Esophagus squamous epithelium (tissue), 4 donors: ENCODE data around the gene DCT.

Experiments used
- POLR2A ChIP-seq, 4 donors: fragments of 450-650 bp; IDR thresholded peaks; one replicate each; pipeline ENCODE4 v1.6.1; 2017; ENCODE audit warnings: antibody characterized with exemption in 4 of 4, mild to moderate bottlenecking in 4 of 4, moderate library complexity in 3 of 4
- TF ChIP-seq, protein P1 (sequence below), 6 experiments: fragments of 450-650 bp in 4 of 6; fragments of 200-600 bp in 2 of 6; sonication (generic) in 2 of 6; IDR thresholded peaks; one replicate each; pipeline ENCODE4 v1.5.1; 2016 to 2019; ENCODE audit warnings: antibody characterized with exemption in 6 of 6, mild to moderate bottlenecking in 4 of 6, moderate library complexity in 4 of 6

DNA sequence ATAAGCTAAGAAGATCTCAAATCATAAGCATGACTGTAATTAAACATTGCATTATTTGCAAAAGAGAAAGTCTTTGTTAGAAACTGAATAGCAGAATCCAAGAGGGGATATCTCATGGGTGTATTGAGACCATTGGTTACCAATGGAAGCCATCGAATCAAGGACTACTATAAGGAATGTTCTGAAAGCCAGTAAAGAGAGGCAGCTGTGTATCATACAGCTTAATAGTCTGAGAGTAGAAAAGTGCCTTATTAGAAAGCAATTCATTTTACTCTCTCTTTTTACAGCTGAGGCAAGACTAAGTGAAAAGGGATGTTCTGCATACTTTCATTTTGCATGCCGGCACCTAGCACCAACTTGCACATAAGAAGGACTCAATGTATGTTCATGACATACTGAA is 7.6 kb upstream of the DCT start:
- TF ChIP-seq POLR2A (IDR thresholded peaks at IDR 0.05): no peak
- TF ChIP-seq, protein P1, sequence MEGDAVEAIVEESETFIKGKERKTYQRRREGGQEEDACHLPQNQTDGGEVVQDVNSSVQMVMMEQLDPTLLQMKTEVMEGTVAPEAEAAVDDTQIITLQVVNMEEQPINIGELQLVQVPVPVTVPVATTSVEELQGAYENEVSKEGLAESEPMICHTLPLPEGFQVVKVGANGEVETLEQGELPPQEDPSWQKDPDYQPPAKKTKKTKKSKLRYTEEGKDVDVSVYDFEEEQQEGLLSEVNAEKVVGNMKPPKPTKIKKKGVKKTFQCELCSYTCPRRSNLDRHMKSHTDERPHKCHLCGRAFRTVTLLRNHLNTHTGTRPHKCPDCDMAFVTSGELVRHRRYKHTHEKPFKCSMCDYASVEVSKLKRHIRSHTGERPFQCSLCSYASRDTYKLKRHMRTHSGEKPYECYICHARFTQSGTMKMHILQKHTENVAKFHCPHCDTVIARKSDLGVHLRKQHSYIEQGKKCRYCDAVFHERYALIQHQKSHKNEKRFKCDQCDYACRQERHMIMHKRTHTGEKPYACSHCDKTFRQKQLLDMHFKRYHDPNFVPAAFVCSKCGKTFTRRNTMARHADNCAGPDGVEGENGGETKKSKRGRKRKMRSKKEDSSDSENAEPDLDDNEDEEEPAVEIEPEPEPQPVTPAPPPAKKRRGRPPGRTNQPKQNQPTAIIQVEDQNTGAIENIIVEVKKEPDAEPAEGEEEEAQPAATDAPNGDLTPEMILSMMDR (IDR thresholded peaks at IDR 0.05): no peak
